RPMI7951 (cell line): ENCODE results near the gene DSCAML1. TPM values are rescaled to one million over a fixed set of nuclear protein-coding genes. Genes with fewer than 3 reads are reported as not detected.

ENCODE experiments used
- DNase-seq: peaks from one replicate; pipeline ENCODE4 v3.0.0-alpha.2; 2012; ENCODE audit warnings: low read depth
- total RNA-seq: library from RNA; depleted of rRNA; stranded (reverse); fragments of >200 nt; shearing (Covaris generic); gene quantifications from 2 replicates; pipeline ENCODE4 v1.2.3, GENCODE V29; 2014

Gene DSCAML1
- total RNA-seq, 1 experiment from 2014 or later: not detected

DNA sequence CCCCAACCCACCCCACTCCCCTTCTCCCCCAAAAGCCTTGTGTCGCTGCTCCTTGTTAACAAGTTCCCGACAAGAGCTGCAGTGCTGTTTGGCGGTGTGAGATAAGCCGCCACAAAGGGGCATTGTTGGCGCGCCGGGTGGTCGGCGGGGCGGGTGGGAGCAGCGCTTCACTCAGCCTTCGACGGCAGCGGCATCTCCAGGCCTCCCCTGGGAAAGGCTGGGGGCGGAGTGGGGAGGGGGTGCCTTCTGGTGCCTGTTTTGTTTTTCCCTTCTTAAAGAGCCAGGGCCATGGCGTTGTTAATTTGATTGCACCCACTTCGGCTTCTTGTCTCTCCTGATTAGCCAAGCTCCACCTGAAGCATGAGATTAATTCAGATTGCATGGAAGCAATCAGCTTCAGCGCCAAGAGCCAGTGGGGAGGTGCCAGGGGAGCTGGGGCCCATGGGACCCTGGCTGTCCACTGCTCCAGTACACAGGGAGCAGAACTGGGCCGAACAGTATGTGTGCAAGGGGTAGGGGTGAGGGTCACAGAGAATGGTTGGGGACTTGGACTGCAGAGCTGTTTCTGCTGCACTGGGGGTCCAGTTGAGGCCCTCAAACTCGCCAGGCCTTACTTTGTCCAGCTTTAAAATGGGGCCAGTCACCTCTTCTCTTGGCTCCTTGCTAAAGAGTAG, 304.3 kb downstream of the DSCAML1 start:
- no peak for DNase-seq

DNA sequence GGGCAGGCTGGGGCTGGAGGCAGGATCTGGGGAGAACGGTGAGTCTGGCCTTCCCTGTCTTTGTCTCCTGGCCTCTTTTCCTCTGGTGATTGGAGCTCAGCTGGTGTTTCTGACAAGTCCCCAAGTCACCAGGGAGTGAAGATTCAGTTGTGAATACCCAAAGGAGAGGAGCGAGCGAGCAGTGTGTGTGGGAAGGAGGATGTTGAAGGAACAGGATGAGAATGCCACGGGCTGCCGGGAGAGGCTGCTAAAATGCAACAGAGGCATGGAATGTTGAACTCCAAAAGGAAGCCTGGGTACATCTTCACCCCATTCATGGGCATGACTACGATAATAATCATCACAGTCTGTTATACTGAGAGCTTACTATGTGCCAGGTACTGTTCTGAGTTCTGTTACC, 306.1 kb downstream of the DSCAML1 start:
- DNase-seq: no peak

DNA sequence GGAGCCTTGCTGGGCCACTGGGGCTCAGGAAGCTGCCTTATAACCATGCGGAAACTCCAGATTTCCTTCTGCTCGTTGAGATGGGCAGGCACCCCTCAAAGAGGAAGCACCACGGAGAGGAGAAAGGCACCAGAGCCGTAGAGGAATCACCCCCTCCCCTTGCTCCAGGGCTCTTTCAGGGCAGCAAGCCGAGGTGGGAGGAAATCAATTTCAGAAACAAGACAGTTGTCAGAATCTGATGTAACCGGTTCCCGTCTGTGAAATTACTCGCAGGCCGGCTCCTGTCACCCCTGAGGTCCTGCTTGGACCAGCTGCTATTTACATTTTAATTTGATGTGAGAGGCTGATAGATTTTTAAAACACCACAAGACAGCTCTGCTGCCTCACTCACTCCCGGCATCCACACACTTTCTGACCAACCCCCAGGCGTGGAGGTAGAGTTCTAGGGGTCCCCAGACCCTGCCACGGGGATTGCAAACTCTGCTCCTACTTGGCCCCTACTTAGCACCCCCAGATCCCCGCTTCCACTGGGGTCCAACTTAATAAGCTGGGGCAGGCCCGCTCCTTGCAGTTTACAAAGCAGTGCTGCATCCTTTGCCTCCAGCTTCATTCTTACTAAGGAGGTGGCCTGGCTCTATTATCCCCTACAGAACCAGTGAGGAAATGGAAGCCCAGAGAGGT, 306.9 kb downstream of the DSCAML1 start:
- DNase-seq: no peak

DNA sequence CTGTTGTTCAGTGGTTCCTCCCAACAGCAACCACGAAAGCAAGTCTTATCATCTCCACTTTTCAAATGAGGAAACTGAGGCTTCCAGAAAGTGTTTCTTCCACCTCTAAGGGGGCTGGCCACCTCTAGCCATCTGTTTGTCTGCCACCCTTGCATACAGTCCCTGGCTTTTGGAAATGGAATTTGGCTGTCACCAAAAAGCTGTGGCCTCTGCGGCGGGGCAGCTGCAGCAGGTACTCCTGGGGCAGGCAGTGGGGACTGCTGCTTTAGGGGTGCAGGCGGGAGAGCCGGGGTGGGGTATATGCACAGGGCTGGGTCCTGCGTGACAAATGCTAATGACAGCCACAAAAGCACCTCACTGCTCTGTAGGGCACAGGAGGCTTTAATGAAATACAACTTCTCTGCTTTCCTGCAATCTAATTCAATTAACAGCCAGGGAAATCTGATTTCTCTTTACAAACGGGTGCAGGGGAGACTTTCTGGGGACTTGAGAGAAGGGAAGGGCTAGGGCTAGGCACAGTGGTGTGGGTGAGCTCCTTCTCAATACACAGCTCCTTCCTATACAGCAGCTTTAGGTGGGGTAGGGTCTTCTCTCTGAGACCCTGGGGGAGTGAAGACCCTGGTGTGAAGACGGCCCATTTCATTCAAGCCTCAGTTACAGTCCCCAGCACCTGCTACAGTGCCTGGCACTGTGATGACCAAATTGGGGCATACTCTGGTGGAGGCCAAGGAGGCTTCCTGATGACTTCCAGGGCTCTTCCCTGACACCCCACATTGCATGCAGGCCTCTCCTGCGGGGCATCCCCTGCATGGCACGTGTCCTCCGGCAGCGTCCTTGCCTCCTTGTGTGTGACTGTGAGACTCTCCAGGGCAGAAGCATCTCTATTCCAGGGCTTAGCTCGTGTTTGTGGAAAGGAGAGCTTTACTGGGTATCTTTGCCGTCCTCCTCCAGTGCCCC, 307.7 kb downstream of the DSCAML1 start:
- DNase-seq: no peak

DNA sequence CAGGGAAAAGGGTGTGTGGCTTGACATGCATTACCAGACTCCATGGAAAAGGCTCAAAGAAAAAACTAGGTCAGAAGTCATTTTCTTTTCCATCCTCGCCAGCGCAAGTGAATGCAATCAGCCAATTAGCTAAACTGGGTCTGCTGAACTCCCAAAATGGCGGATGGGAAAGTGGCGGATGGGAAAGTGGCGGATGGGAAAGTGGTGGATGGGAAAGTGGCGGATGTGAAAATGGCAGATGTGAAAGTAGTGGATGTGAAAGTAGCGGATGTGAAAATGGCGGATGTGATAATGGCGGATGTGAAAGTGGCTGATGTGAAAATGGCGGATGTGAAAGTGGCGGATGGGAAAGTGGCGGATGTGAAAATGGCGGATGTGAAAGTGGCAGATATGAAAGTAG, 311.0 kb downstream of the DSCAML1 start:
- DNase-seq: no peak

DNA sequence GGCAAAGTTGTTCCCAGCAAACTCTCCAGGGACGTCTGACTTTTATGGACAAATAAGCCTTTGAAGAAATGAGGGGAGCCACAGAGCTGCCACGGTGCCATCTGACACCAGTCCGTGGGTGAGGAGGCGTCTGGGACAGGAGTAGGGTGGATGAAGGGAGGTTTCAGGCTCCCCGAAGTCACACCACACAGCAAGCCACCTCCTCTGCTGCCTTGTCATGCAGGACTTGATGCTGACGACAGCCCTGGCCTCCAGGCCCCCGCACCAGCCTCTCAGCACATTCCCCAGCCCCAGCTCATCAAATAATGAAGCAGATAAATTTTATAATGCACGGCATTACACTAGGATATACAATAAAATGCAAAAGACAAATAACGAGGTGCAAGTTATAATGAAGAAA, 312.9 kb downstream of the DSCAML1 start:
- DNase-seq: no peak

DNA sequence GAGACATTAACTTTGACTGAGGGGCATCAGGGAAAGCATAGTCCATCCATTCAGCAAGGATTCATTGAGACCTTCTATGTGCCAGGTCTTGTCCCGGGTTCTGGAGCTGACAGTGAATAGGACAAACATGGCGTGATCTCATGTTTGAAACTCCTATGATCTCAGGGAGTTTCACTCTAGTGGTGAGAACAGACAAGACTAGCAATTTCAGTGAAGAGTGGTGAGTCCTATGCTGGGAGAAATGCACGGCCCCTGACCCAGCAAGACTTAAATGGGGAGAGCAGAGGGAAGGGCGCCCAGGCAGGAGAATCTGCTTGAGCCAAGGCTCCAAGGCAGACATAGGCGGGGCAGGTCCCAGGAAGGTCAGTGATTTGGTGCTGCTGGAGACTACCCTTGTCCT, 313.6 kb downstream of the DSCAML1 start:
- no peak for DNase-seq

DNA sequence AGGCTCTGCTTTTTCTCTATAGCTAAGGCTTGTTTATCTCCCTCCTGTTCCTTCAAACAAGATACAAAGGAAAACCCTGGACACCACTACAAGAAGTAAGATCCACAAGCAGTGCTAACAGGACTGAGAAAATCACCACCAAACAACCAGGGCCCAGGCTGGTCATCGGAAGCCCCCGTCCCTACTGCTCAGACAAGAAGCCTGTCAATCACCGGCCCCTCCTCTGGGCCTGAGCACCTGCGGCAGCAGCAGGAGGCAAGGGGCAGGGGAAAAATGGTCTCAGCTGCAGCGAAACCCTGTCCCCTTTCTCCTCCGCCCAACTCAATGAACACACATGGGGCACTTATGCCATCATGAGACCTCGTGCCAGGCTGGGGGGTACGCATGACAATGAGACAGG, 314.1 kb downstream of the DSCAML1 start:
- DNase-seq: no peak

DNA sequence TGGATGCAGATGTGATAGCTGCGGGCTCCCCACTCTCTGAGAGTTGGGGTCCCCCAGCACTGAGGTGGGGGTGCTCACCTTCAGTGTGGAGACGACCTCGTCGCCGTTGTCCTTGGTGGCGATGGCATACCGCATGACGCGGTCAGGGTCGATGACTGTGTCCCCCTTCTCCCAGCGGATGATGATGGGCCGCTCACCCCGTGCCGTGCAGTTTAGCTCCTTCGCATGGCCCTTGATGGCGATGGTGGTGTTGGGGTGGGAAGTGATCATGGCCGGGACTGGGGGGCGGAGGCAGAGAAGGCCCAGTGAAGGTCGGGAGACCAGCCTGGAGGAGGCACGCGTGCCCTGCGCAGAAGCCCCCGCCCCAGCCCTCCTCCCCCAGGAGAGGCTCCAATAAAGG, 315.1 kb downstream of the DSCAML1 start:
- DNase-seq: no peak

DNA sequence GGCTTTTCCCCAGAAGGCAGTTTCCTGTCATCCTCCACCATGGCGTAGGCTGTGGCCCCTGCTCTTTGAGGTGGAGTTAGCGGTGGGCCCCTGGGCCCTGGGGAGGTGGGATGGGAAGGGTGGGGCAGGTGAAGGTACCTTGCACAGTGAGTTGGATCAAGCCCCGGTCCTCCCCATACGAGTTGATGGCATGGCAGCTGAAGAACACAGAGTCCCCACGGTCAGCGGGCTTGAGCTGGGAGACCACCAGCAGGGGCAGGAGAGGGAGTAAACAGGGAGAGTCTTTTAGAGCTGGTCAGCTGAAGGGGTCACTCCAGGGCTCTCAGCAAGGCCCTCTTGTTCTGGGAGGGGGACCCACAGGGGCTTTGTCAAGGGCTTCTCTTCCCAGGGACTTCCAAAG, 316.0 kb downstream of the DSCAML1 start:
- no peak for DNase-seq

DNA sequence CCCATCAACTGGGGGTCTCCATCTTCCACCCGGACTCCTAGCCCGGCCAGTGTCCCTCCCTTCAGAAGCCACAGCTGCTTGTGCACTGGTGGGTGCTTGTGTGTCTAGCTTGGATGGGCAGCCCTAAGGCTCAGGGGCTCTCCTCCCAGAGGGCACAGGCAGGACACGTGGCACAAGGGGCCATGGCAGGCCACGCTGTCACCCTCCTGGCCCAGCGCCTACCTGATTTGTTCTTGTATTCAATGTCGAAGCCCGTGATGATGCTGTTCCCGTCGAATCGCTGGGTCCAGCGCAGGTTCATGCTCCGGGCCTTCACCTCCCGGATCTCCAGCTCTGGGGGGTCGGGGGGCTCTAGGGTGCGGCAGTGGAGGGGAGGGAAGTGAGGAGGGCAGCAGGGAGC, 316.8 kb downstream of the DSCAML1 start:
- DNase-seq: no peak

DNA sequence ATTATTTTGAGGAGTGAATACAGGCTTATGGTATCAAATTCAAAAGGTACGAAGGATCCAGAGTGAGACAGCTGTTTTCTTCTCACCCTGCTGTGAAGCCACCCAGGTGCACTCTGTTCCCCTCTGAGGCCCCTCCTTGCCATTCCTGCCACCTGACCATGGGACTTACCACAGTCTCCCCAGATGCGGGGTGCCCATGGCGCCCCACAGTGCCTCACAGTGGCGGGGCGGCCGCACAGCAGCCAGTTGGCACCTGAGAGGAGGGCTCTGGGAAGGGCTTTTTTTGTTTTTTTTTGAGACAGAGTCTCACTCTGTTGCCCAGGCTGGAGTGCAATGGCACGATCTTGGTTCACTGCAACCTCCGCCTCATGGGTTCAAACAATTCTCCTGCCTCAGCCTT, 317.6 kb downstream of the DSCAML1 start:
- no peak for DNase-seq

DNA sequence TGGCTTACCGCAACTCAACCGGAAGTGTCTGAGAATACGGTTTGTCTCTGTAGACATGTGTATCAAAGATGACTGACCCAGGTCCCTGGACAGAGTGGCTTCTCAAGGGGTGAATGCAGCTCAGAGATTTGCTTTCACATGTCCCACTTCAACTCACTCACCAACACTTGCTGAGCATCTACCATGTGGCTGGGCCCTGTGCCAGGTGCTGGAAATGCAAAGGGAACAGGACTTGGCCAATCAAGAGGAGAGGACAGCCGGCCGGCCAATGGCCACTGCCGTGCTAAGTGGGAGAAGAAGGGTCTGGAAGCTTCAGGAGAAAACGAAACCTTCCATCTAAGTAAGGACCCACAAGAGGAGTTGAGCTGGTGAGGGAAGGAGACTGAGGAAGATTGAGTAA, 318.1 kb downstream of the DSCAML1 start:
- peak; percentile 15 for DNase-seq

DNA sequence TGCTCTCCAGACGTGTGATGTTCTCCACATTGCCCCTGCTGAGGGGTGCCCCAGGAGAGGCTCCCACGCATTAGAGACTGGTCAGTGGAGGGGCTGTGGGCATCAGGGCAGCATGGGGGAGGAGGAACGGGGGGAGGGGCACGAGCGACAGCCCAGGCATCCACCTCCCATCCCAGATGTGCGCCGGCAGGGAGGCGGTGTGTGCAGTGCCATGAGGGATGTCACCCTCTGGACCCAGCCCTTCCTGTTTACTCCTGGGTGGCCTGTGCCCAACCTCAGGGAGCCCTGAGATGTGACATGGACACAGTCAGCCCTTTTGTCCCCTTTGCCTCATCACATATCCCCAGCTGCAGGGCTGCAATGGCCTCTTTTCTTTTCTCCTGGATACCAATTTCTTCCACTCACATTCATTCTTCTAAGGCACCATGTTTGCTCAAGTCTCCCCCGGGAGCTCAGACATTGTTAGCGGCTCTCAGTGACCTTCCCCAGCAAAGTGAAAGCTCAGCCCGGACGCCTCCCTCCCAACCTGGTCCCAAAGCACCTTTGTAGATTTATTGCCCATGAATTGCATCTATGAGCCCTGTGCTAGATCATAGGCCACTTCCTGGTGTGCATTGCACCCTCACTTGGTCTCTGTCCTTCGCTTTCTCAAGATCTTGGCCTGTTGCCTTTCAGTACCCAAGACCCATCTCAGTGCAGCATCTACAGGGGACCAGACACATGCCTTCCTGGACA, 318.7 kb downstream of the DSCAML1 start:
- no peak for DNase-seq

DNA sequence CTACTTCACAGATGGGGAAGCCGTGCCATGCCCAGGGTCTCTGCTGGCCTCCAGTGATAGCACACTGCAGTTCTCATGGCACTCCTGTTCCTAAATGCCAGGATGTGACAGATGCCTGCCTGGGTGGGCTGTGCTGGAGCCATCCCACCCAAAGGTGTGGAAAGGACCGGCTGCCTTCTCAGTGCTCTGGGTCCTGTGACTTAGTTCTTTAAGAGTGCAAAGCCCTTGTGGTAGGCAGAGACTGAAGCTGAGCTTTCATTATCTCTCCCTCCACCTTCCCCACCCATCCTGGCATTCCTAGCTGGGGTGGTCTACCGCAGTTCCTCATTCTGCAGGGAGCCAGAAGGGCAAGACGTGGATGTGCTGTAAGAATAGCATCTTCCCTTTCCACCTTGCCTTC, 319.3 kb downstream of the DSCAML1 start:
- DNase-seq: no peak

DNA sequence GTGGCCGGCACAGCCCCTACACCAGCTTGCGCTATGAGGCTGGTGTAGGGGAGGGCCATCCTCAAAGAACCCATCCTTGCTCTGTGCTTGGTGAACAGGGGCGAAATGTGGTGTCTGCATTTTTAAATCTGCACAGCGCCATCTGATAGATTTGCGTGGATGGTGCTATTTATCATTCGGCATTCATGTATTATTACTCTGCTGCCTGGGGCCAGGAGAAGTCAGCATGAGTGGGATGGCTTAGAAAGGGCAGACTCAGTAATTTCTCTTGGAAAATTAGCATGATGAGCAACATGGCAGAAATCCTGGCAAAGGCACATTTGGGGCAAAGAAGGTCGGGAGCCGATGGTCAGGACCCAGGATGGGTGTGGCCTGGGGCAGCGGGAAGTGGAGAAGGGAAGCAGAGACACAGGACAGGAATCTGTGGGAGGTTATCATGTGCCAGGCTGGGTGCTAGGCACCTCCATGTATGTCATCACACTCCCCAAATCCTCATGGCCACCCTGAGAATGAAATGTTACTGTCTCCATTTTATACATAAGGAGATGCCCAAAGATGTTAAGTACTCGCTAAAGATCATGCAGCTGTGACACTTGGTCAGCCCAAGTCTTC, 320.4 kb downstream of the DSCAML1 start:
- DNase-seq: no peak

DNA sequence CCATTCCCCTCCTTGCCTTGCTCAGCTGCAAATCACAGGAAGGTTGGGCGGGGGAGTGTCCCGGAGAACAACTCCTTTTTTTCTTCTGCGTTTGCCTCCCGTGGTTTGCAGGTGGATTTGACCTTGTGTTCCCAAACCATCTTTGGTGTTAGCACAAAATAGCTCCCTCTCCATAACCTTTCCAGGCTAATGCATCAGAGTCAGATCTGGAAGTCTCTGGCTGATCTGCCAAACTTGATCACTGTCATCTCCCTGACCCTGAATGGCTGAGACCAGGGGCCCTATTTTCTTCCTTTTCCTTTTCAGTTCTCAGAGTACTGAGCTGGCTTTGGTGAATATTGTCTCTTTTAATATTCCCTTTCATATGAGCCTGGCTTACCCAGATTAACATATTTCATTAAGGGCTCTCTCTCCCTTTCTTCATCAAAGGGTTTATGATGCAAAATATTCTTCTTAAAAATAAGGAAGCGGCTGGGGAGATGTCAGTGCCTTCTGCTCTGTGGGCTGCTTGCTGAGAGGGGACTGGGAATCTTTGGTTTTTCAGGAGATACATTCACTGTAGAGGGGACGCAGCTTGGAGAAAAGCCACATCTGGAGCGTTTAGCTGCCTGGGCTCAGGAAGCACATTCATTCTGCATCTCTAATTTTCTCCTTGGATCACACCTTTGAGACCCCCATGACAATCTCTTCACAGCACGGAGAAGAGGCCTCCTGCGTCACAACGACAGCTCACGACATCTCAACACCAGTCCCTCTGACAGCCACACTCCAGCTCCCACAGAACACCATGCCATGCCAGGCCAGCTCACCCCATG, 321.1 kb downstream of the DSCAML1 start:
- DNase-seq: no peak

DNA sequence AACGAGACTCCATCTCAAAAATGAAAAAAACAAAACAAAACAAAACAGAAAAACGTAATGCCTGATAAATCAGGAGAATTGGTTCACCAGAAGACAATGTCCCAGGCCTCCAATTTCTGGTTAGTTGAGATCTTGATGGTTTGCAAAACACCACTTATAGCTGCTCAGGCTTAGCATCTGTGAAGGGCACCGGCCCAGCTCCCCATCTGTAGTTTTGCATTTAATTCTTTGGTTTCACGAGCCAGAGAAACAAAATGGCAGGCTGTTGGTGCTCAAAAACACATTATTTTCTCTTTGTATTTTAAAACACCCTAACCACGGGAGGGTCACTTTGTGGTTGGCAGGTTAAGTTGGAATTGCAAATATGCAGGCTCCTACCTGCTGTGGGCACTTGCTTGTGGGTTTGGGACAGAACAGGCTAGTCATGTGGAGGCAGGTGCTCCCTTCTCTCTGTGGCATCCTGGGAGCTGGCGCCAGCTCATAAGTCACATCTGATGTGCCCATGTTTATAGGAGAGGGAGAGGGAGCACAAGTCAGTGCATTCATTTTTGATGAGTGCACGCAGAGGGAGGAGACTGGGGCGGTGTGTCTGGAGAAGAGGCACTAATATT, 323.4 kb downstream of the DSCAML1 start:
- no peak for DNase-seq

DNA sequence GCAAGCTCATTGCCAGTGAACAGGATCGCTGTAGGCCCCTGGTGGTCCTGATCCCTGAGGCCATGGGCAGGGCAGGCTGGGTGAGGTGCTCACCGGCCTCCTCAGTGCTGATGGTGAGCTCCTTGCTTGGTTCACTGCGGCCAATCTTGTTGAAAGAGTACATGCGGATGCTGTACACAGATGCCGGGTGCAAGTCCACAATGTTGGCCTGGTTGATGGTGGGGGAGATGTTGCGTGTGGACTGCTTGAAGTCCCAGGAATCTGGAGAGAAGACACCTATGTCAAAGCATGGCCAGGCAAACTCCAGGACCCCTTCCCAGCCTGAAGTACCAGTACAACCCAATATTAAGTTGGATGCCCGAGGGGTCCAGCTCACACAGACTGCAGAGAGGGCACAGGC, 325.2 kb downstream of the DSCAML1 start:
- no peak for DNase-seq

DNA sequence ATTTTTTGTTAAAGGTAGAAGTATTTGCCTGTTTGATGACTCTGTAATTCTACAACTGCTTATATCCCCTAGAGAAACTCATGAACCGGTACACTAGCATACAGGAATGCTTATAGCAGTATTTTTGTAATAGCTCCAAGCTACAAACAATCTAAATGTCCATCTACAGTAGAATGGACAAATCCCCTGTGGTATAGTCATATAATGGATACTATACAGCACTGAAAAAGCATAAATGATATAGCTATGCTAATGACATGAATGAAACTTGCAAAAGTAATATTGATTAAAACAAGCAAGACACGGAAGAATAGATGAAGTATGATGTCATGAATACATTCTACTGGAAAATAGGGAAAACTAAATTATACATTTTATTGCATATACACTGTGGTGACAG, 326.4 kb downstream of the DSCAML1 start:
- no peak for DNase-seq
